NCI-H128 (cell line): ENCODE results near the gene PPARG.

Experiments
- DNase-seq: peaks from one replicate; lab custom pipeline; 2025; ENCODE audit not compliant: unreplicated experiment; lab: John Stamatoyannopoulos, UW

PPARG gene

GRCh38 chr3:12408984-12409683, 120.3 kb downstream of the PPARG start:
- DNase-seq, result no peak

GRCh38 chr3:12409684-12410596, 121.1 kb downstream of the PPARG start:
- DNase-seq, result no peak

- DNase-seq, result no peak
Observed at GRCh38 chr3:12413721-12414255, 124.9 kb downstream of the PPARG start.

- no peak for DNase-seq
Observed at GRCh38 chr3:12415014-12415680, 126.3 kb downstream of the PPARG start.

- DNase-seq, result no peak
Observed at GRCh38 chr3:12416731-12417130, 127.9 kb downstream of the PPARG start.

- DNase-seq, result no peak
Observed at GRCh38 chr3:12420393-12420792, 131.5 kb downstream of the PPARG start.

GRCh38 chr3:12421132-12421531, 132.3 kb downstream of the PPARG start:
- no peak for DNase-seq

GRCh38 chr3:12423131-12423530, 134.3 kb downstream of the PPARG start:
- DNase-seq, result no peak

- no peak for DNase-seq
Observed at GRCh38 chr3:12423918-12424630, 135.2 kb downstream of the PPARG start.

GRCh38 chr3:12424635-12425319, 135.9 kb downstream of the PPARG start:
- DNase-seq, result no peak

GRCh38 chr3:12425850-12426579, 137.1 kb downstream of the PPARG start:
- no peak for DNase-seq

GRCh38 chr3:12427551-12427950, 138.7 kb downstream of the PPARG start:
- DNase-seq, result no peak

GRCh38 chr3:12428126-12428525, 139.3 kb downstream of the PPARG start:
- DNase-seq, result no peak

- no peak for DNase-seq
Observed at GRCh38 chr3:12430086-12430485, 141.2 kb downstream of the PPARG start.

- DNase-seq, result no peak
Observed at GRCh38 chr3:12433823-12434222, 145.0 kb downstream of the PPARG start.

- DNase-seq, result no peak
Observed at GRCh38 chr3:12436514-12437220, 147.8 kb downstream of the PPARG start.

GRCh38 chr3:12437221-12437605, 148.3 kb downstream of the PPARG start:
- no peak for DNase-seq

GRCh38 chr3:12437861-12438260, 149.0 kb downstream of the PPARG start:
- DNase-seq, result no peak

- DNase-seq, result no peak
Observed at GRCh38 chr3:12438318-12438717, 149.4 kb downstream of the PPARG start.
